H1 (cell line): Measurements from ENCODE around the gene NAIF1. TPM values are rescaled to one million over a fixed set of nuclear protein-coding genes. Genes with fewer than 3 reads are reported as not detected.

Experiments
- HDAC2 ChIP-seq, 2 experiments: fragments of 300-600 bp in 1 of 2; sonication (generic) in 1 of 2; IDR thresholded peaks; 2 replicates each; pipeline ENCODE4 v1.6.1; 2011 to 2012; ENCODE audit warnings: low read depth in 2 of 2, low read length in 2 of 2, mild to moderate bottlenecking in 2 of 2, moderate library complexity in 2 of 2, borderline replicate concordance in 1 of 2, inconsistent platforms in 1 of 2
- polyA plus RNA-seq, 7 experiments: library from polyadenylated mRNA; depleted of rRNA in 3 of 7; stranded (reverse) in 5 of 7; unstranded in 2 of 7; fragments of >200 nt in 5 of 7; fragments of 200-250 nt in 2 of 7; gene quantifications; 1 replicate in 5 of 7; 2 replicates in 1 of 7; 4 replicates in 1 of 7; pipeline versions ENCODE4 v1.2.1 to v1.2.3, GENCODE V29; 2011 to 2013; ENCODE audit warnings: missing spikeins in 2 of 7, mixed read lengths in 2 of 7
- total RNA-seq: library from RNA; stranded (reverse); fragmentation: NEBNext Ultra II Directional; extraction: Animal tissue kit (Norgen Biotek cat#: 25700); gene quantifications from 2 replicates; pipeline ENCODE4 v1.2.1, GENCODE V29; 2021

NAIF1 gene
- total and polyA plus RNA-seq, 2 of the 8 experiments (the other 6 are each of a cell fraction or from before 2014, with no cell fraction given), result 8.7 to 9.0 TPM

- TF ChIP-seq HDAC2 (IDR thresholded peaks at IDR 0.05; ENCODE audit: borderline replicate concordance in 1 of 2, low read depth in 2 of 2, low read length in 2 of 2), result no peak
- TF ChIP-seq, all 59 proteins: peak for 0
Observed at GRCh38 chr9:128033609-128034008, 33.5 kb downstream of the NAIF1 start (continued).
